HG03045 (cell line): Measurements from ENCODE around the gene CNKSR1.

Experiments used
- ATAC-seq: cut with Tn5 transposase; IDR thresholded peaks from one replicate; pipeline ENCODE4 v1.9.1; 2021; ENCODE audit warnings: mild to moderate bottlenecking, moderate library complexity; ENCODE audit not compliant: unreplicated experiment

Gene CNKSR1

GRCh38 chr1:26160527-26161414 lies 16.5 kb upstream of the CNKSR1 start:
- ATAC-seq, result no peak

DNA sequence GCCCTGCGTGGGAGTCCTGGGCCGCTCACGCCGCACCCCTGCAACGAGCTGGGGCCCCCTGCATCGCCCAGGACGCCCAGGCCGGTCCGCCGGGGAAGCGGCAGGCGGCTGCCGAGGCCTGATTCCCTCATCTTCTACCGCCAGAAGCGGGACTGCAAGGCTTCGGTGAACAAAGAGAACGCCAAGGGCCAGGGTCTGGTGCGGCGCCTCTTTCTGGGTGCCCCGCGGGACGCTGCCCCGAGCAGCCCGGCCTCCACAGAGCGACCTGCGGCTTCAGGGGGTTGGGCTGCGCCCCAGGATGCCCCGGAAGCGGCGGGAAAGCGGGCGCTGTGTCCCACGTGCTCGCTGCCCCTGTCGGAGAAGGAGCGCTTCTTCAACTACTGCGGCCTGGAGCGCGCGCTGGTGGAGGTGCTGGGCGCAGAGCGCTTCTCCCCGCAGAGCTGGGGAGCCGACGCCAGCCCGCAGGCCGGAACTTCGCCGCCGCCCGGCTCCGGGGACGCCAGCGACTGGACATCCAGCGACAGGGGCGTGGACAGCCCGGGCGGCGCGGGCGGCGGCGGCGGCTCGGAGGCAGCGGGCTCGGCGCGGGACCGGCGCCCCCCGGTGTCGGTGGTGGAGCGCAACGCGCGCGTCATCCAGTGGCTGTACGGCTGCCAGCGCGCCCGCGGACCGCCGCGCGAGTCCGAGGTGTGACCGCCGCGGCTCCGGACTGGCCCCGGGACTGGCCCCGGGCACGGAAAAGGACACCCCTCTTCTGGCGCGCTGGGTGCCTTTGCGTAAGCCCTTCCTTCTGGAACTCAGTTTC lies 15.7 kb upstream of the CNKSR1 start:
- ATAC-seq, result no peak

GRCh38 chr1:26162220-26162709 lies 15.0 kb upstream of the CNKSR1 start:
- ATAC-seq, result no peak

DNA sequence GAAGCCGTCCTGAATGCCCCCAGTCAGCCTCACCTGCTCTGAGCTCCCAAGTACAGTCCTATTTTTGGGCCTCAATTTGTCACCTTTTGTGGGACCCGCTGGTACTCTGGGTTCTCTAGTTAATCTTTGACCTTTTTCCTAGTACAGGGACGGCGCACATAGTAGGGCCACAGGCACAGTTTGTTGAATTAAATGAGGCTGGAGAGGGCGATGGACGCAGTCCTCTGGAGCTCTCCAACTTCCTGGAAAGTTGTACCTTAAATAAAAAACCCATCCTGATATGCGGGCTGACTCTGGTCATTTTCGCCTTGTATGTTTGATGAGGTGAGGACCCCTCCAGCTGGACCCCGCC lies 13.6 kb upstream of the CNKSR1 start:
- ATAC-seq, result no peak

DNA sequence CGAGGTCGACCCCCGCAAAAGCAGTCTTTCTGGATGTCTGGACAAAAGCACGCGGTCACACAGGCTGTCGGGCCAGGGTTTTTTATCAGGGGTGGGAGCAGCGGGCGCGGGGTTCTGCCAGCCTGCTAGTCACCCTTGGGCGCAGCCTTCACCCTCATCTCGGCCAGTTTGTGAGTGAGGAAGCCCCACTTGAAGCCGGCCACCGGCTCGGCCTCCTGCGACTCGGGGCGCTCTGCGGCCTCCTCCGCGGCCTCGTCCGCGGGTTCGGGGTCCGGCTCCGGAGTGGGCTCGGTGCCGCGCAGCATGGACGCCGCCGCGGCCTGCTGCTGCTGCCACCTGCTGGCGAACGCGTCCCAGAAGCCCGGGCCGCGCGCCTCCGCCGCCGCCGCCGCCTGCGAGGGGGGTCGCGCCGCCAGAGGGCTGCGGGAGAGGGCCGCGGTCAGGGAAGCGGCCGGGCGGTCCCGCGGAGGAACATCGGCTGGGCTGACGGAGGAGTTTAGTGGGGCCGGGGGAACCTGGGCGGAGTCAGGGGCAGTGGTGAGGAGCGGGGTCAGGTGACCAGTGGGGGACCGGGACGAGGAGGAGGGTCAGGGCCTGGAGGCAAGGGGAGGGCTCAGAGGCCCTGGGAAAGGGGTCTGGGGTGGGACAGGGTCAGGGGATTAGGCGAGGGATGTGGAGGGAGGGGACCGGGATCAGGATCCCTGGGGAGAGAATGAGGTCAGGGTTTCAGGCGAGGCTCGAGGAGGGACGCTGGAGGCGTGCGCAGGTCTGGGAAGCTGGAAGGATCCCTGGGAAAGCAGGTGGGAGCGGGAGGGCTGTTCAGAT lies 13.0 kb upstream of the CNKSR1 start:
- no peak for ATAC-seq

- ATAC-seq, result no peak
These were observed 12.1 kb upstream of the CNKSR1 start for GRCh38 chr1:26164861-26165842.

- ATAC-seq, result no peak
These were observed 10.5 kb upstream of the CNKSR1 start for GRCh38 chr1:26166719-26167281.

- ATAC-seq, result no peak
These were observed 8.7 kb upstream of the CNKSR1 start, which contains the start of gene C1orf232 for GRCh38 chr1:26168410-26169197. TSS of gene C1orf232 (minus strand) at chr1:26168963. CDS start at chr1:26168499, 464 bp downstream.

GRCh38 chr1:26169198-26169554 lies 8.1 kb upstream of the CNKSR1 start:
- no peak for ATAC-seq

- ATAC-seq, result peak; percentile 91
These were observed 7.4 kb upstream of the CNKSR1 start, which contains the start of gene ZNF593 for GRCh38 chr1:26169669-26170471. TSS of gene ZNF593 (plus strand) at chr1:26169908. CDS start at chr1:26169984, 76 bp downstream.

DNA sequence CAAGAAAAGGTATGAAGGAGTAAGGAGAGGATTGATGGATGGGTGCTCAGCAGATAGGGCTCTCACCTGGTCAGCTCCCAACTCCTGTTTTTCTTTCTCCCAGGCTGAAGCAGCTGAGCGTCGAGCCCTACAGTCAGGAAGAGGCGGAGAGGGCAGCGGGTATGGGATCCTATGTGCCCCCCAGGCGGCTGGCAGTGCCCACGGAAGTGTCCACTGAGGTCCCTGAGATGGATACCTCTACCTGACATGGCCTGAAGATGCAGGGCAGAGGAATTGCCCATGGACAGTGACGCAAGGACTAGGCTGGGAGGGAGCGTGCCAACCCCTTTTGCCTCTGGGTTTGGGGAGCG lies 6.8 kb upstream of the CNKSR1 start:
- no peak for ATAC-seq

- no peak for ATAC-seq
These were observed 5.9 kb upstream of the CNKSR1 start, which contains the start of gene ZNF593OS for GRCh38 chr1:26171084-26172072. TSS of gene ZNF593OS (minus strand) at chr1:26171832. CDS start at chr1:26171661, 171 bp downstream.

DNA sequence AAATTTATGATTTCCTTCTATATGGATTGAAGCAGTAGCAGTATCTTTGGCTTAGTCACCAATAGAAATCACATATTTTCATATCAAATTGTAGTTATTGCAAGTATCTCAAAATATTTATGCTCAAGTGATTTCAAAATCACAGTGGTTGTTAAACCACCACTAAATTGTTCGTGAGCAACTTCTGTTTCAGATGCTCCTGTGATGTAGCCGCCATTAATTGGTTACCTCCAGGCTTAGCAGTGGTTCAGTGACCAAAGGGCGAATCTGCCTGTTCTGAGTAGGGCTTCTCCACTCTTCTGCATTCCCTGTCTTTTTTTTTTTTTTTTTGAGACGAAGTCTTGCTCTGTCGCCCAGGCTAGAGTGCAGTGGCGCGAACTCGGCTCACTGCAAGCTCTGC lies 1.9 kb upstream of the CNKSR1 start:
- no peak for ATAC-seq

GRCh38 chr1:26180010-26180506 lies 2.8 kb downstream of the CNKSR1 start:
- ATAC-seq, result no peak

GRCh38 chr1:26181586-26182382 lies 4.5 kb downstream of the CNKSR1 start:
- ATAC-seq, result no peak

DNA sequence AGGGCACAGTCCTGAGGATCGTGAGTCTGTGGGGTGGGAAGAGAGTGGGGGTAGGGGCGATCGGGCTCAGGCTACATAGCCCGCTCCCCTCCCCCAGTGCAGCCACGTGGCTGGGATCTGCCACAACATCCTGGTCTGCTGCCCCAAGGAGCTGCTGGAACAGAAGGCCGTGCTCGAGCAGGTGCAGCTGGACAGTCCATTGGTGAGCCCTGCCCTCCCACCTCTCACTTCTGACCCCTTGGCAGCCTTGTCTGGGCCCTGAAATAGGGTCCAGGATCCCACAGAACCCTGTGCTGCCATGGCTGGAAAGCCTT lies 5.0 kb downstream of the CNKSR1 start:
- ATAC-seq, result no peak
